GM21723 (cell line): ENCODE data around the gene SLC48A1.

Experiments
- ATAC-seq: cut with Tn5 transposase; IDR thresholded peaks from one replicate; pipeline ENCODE4 v1.9.1; 2021; ENCODE audit warnings: mild to moderate bottlenecking, moderate library complexity; ENCODE audit not compliant: unreplicated experiment

Gene SLC48A1

GRCh38 chr12:47773062-47773857 is at the start of gene SLC48A1:
TSS of gene SLC48A1 (plus strand) at chr12:47773238. CDS start at chr12:47773305, 67 bp downstream.
- ATAC-seq: peak; percentile 84

GRCh38 chr12:47725091-47725772 is 47.8 kb upstream of the SLC48A1 start, which contains the start of gene ENDOU:
TSS of gene ENDOU (minus strand) at chr12:47725490. CDS start at chr12:47725413, 77 bp downstream.
- ATAC-seq: no peak

GRCh38 chr12:47725893-47726292 is 47.1 kb upstream of the SLC48A1 start:
- ATAC-seq: peak; percentile 89

DNA sequence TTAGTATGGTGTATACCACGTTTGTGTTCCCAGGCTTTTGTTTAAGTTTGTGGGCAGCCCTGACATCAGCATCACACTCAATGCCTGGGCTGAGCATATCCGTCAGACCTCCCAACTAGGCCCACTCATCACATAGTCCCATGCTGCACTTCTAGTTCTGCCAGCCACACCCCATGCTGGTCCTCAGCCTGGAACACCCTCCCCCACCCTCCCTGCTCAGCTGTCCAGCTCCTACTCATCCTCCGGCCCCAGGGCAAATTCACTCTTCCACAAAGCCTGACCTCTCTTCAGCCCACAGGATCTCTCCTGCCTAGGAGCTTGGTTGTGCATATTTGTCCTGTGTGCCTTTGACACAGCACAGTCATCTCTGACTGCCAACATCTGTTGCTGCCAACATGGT is 43.8 kb upstream of the SLC48A1 start:
- ATAC-seq: no peak

GRCh38 chr12:47730341-47730744 is 42.7 kb upstream of the SLC48A1 start:
- no peak for ATAC-seq

- no peak for ATAC-seq
These were observed 41.3 kb upstream of the SLC48A1 start for GRCh38 chr12:47731723-47732122.

- no peak for ATAC-seq
These were observed 40.5 kb upstream of the SLC48A1 start for GRCh38 chr12:47732504-47732903.

GRCh38 chr12:47733142-47733541 is 39.9 kb upstream of the SLC48A1 start:
- no peak for ATAC-seq

GRCh38 chr12:47734725-47735480 is 38.1 kb upstream of the SLC48A1 start:
- no peak for ATAC-seq

DNA sequence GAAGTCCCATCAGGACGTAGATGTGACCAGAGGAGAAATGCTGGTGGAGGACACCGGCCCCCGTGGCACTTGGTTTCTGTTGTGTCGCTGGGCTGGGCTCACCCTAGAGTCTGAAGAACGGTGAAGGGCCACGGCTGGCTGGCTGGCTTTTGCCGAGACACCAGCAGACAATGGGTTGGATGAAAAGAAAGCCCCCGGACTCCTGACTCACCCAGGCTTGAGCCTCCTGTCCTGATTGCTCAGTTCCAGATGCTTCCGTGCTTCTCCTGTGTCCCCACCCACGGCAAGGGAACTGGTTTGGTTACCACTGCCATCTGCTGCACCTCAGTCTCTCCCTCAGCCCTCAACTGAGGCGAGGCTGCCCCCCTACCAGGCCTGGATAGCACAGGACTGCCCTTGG is 37.4 kb upstream of the SLC48A1 start:
- ATAC-seq: no peak

DNA sequence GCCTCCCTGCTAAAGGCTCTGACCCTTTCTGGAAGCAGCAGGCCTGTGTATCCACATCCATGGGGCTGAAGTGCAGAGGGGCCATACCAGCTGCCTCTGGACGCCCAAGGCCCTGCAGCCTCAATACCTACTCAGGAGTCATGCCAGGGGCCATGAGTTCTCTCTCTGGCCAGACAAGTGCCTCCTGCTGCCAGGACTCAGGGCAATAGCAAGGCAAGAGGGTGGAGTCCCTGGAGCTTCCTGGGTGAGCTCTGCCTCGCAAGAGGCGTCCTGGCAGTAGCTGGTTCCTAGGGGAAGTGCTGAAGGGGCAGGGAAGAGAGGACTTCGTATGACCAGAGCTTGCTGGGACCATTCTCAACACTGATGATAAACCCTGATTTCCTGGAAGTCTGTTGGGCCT is 36.8 kb upstream of the SLC48A1 start:
- no peak for ATAC-seq

GRCh38 chr12:47736877-47737676 is 36.0 kb upstream of the SLC48A1 start:
- ATAC-seq: no peak

- ATAC-seq: no peak
These were observed 35.0 kb upstream of the SLC48A1 start for GRCh38 chr12:47737936-47738594.

GRCh38 chr12:47739297-47739696 is 33.7 kb upstream of the SLC48A1 start:
- no peak for ATAC-seq

DNA sequence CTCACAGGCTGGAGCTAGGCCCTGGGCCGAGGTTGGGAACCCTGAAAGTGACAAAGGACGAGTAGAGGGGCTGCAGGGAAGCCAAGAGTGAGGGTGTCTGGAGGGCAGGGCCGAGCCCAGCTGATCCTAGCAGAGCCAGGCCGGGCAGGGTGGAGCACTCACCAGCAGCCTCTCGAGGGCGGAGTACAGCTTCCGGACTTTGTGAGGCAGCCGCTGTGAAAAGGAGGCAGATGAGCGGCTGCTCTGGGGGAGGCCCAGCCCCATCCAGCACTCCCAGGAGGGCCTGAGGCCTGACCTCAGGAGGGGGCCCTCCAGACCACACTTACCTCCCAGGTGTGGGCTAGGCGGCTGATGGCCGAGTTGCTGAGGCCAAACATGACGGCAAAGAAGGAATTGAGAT is 33.1 kb upstream of the SLC48A1 start:
- peak; percentile 73 for ATAC-seq

GRCh38 chr12:47740606-47741339 is 32.3 kb upstream of the SLC48A1 start:
- peak; percentile 45 for ATAC-seq

- ATAC-seq: no peak
These were observed 31.7 kb upstream of the SLC48A1 start for GRCh38 chr12:47741340-47741703.

DNA sequence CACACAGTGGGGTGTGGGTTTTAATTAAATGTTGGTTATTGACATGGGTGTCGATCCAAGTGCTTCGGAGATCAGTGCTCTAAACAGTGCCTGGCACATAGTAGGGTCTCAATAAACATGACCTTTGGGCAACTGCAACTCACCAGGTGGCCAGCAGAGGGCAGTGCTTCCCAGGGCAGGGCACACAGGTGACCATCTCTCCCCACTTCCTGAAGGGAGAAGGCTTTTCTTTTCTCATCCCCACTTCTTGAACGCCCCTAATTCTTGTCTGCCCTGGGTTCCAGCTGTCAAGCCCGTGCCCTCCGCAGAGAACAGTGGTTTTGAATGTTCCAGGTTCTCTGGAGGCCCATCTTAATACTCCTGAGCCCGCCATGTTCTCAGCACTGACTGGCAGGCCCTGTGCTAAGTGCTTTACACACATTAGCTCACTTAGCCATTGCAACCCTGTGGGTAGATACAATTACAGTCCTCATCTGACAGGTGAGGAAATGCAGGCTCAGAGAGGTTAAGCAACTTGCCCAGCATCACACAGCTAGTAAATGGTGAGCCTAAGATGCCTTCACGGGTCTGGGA is 30.7 kb upstream of the SLC48A1 start:
- ATAC-seq: no peak

- ATAC-seq: no peak
These were observed 29.7 kb upstream of the SLC48A1 start for GRCh38 chr12:47743311-47743860.
